ENCODE measurements around the gene AGBL3.

The AGBL3 gene

GRCh38 chr7:134985894-134986362 lies 380 bp upstream of the AGBL3 start:
- H3K23ac ChIP-seq (ENCODE audit: low read length), result no peak overlapping the region
- H4K8ac ChIP-seq (ENCODE audit: low read depth, low read length), result peak overlapping the region; percentile 97
- no peak overlapping the region for H3K27ac ChIP-seq (ENCODE audit: low read depth, low read length)
- H3K79me2 ChIP-seq (ENCODE audit: control insufficient read depth, insufficient read depth, low read length, poor library complexity), result no peaks in the 10 kb centered on the region
- H3K4ac ChIP-seq (ENCODE audit: low read depth, low read length), result no peak overlapping the region
- peak overlapping the region; percentile 27 for H2AFZ ChIP-seq (ENCODE audit: insufficient read depth, low read length, poor library complexity)
- H2BK120ac ChIP-seq (ENCODE audit: insufficient read depth, low read length, poor library complexity), result no peak overlapping the region
- H3K4me3 ChIP-seq (ENCODE audit: low read depth, low read length), result peak overlapping the region; percentile 14
- peak overlapping the region; percentile 14 for H3K9ac ChIP-seq (ENCODE audit: low read length)
- H4K91ac ChIP-seq (ENCODE audit: low read depth, low read length), result peak overlapping the region; percentile 67
- no peak overlapping the region for H2AK5ac ChIP-seq (ENCODE audit: low read length)
- no peak overlapping the region for H3K18ac ChIP-seq (ENCODE audit: low read length)
- peak overlapping the region; percentile 92 for H4K12ac ChIP-seq (ENCODE audit: low read depth, low read length)
- peaks cover 6% of the 10 kb centered on the region for H3K79me1 ChIP-seq (ENCODE audit: low read length)
- no CpG with 5 or more reads among the region's 8 CpGs for WGBS (ENCODE audit: extremely low coverage, insufficient coverage, insufficient read length)
- no peaks in the 10 kb centered on the region for H3K4me1 ChIP-seq (ENCODE audit: control insufficient read depth in 1 of 2, insufficient read depth in 2 of 2, low read length in 2 of 2)
- no peak for DNase-seq
- H2BK12ac ChIP-seq (ENCODE audit: low read length), result no peak overlapping the region
- H3K36me3 ChIP-seq (ENCODE audit: control insufficient read depth in 1 of 2, insufficient read depth in 2 of 2, low read length in 2 of 2), result no peaks in the 10 kb centered on the region
- H2BK5ac ChIP-seq (ENCODE audit: low read depth, low read length, poor library complexity), result no peak overlapping the region
- no peaks in the 10 kb centered on the region for H3K9me3 ChIP-seq (ENCODE audit: insufficient read depth, low read depth, low read length)
- H3K4me2 ChIP-seq (ENCODE audit: low read length), result peak overlapping the region; percentile 78
- H3K14ac ChIP-seq (ENCODE audit: low read length), result no peak overlapping the region
- H3K27me3 ChIP-seq (ENCODE audit: insufficient read depth, low read length), result no peaks in the 10 kb centered on the region

- Histone ChIP-seq H3K9ac (ENCODE audit: low read length) (no peak overlapping the region), H2BK5ac (ENCODE audit: low read depth, low read length, poor library complexity) (no peak overlapping the region), H3K79me2 (ENCODE audit: control insufficient read depth, insufficient read depth, low read length, poor library complexity) (no peaks in the 10 kb centered on the region), H3K14ac (ENCODE audit: low read length) (no peak overlapping the region), H4K8ac (ENCODE audit: low read depth, low read length) (no peak overlapping the region), H3K27ac (ENCODE audit: low read depth, low read length) (no peak overlapping the region), H4K12ac (ENCODE audit: low read depth, low read length) (no peak overlapping the region), H3K36me3 (ENCODE audit: control insufficient read depth in 1 of 2, insufficient read depth in 2 of 2, low read length in 2 of 2) (no peaks in the 10 kb centered on the region), H4K91ac (ENCODE audit: low read depth, low read length) (no peak overlapping the region), H3K4ac (ENCODE audit: low read depth, low read length) (no peak overlapping the region), H3K9me3 (ENCODE audit: insufficient read depth, low read depth, low read length) (no peaks in the 10 kb centered on the region), H3K23ac (ENCODE audit: low read length) (no peak overlapping the region), H2BK12ac (ENCODE audit: low read length) (no peak overlapping the region), H3K4me2 (ENCODE audit: low read length) (no peak overlapping the region), H2BK120ac (ENCODE audit: insufficient read depth, low read length, poor library complexity) (no peak overlapping the region), H3K4me3 (ENCODE audit: low read depth, low read length) (no peak overlapping the region), H2AFZ (ENCODE audit: insufficient read depth, low read length, poor library complexity) (no peak overlapping the region), H3K4me1 (ENCODE audit: control insufficient read depth in 1 of 2, insufficient read depth in 2 of 2, low read length in 2 of 2) (no peaks in the 10 kb centered on the region), H3K18ac (ENCODE audit: low read length) (no peak overlapping the region), H3K79me1 (ENCODE audit: low read length) (peaks cover 6% of the 10 kb centered on the region), H2AK5ac (ENCODE audit: low read length) (no peak overlapping the region), H3K27me3 (ENCODE audit: insufficient read depth, low read length) (no peaks in the 10 kb centered on the region)
- DNase-seq, result no peak
- no CpG with 5 or more reads among the region's 5 CpGs for WGBS (ENCODE audit: extremely low coverage, insufficient coverage, insufficient read length)
These were observed 1.9 kb downstream of the AGBL3 start for GRCh38 chr7:134988161-134988560.

GRCh38 chr7:134991469-134992339 lies 5.4 kb downstream of the AGBL3 start:
- Histone ChIP-seq H3K9me3 (ENCODE audit: insufficient read depth, low read depth, low read length) (no peaks in the 10 kb centered on the region), H2AK5ac (ENCODE audit: low read length) (no peak overlapping the region), H4K91ac (ENCODE audit: low read depth, low read length) (no peak overlapping the region), H3K9ac (ENCODE audit: low read length) (no peak overlapping the region), H2BK120ac (ENCODE audit: insufficient read depth, low read length, poor library complexity) (no peak overlapping the region), H3K27ac (ENCODE audit: low read depth, low read length) (no peak overlapping the region), H3K27me3 (ENCODE audit: insufficient read depth, low read length) (no peaks in the 10 kb centered on the region), H2BK5ac (ENCODE audit: low read depth, low read length, poor library complexity) (no peak overlapping the region), H3K18ac (ENCODE audit: low read length) (no peak overlapping the region), H3K4me2 (ENCODE audit: low read length) (no peak overlapping the region), H3K36me3 (ENCODE audit: control insufficient read depth in 1 of 2, insufficient read depth in 2 of 2, low read length in 2 of 2) (peaks cover 0 to 4% of the 10 kb centered on the region in 2 experiments), H3K4ac (ENCODE audit: low read depth, low read length) (no peak overlapping the region), H3K79me2 (ENCODE audit: control insufficient read depth, insufficient read depth, low read length, poor library complexity) (no peaks in the 10 kb centered on the region), H3K14ac (ENCODE audit: low read length) (no peak overlapping the region), H2AFZ (ENCODE audit: insufficient read depth, low read length, poor library complexity) (no peak overlapping the region), H2BK12ac (ENCODE audit: low read length) (no peak overlapping the region), H4K12ac (ENCODE audit: low read depth, low read length) (no peak overlapping the region), H4K8ac (ENCODE audit: low read depth, low read length) (no peak overlapping the region), H3K4me1 (ENCODE audit: control insufficient read depth in 1 of 2, insufficient read depth in 2 of 2, low read length in 2 of 2) (no peaks in the 10 kb centered on the region), H3K4me3 (ENCODE audit: low read depth, low read length) (no peak overlapping the region), H3K23ac (ENCODE audit: low read length) (no peak overlapping the region), H3K79me1 (ENCODE audit: low read length) (peaks cover 1% of the 10 kb centered on the region)
- no peak for DNase-seq
- no CpG with 5 or more reads among the region's 2 CpGs for WGBS (ENCODE audit: extremely low coverage, insufficient coverage, insufficient read length)

GRCh38 chr7:134992626-134993179 lies 6.4 kb downstream of the AGBL3 start:
- Histone ChIP-seq H3K9me3 (ENCODE audit: insufficient read depth, low read depth, low read length) (no peaks in the 10 kb centered on the region), H3K27ac (ENCODE audit: low read depth, low read length) (no peak overlapping the region), H3K14ac (ENCODE audit: low read length) (no peak overlapping the region), H3K4me1 (ENCODE audit: control insufficient read depth in 1 of 2, insufficient read depth in 2 of 2, low read length in 2 of 2) (no peaks in the 10 kb centered on the region), H2BK120ac (ENCODE audit: insufficient read depth, low read length, poor library complexity) (no peak overlapping the region), H3K9ac (ENCODE audit: low read length) (no peak overlapping the region), H3K27me3 (ENCODE audit: insufficient read depth, low read length) (no peaks in the 10 kb centered on the region), H3K18ac (ENCODE audit: low read length) (no peak overlapping the region), H3K4me3 (ENCODE audit: low read depth, low read length) (no peak overlapping the region), H2AFZ (ENCODE audit: insufficient read depth, low read length, poor library complexity) (no peak overlapping the region), H3K36me3 (ENCODE audit: control insufficient read depth in 1 of 2, insufficient read depth in 2 of 2, low read length in 2 of 2) (peaks cover 0 to 6% of the 10 kb centered on the region in 2 experiments), H3K23ac (ENCODE audit: low read length) (no peak overlapping the region), H3K79me1 (ENCODE audit: low read length) (no peaks in the 10 kb centered on the region), H2AK5ac (ENCODE audit: low read length) (no peak overlapping the region), H3K4ac (ENCODE audit: low read depth, low read length) (no peak overlapping the region), H2BK12ac (ENCODE audit: low read length) (no peak overlapping the region), H4K12ac (ENCODE audit: low read depth, low read length) (no peak overlapping the region), H3K79me2 (ENCODE audit: control insufficient read depth, insufficient read depth, low read length, poor library complexity) (no peaks in the 10 kb centered on the region), H2BK5ac (ENCODE audit: low read depth, low read length, poor library complexity) (no peak overlapping the region), H3K4me2 (ENCODE audit: low read length) (no peak overlapping the region), H4K91ac (ENCODE audit: low read depth, low read length) (no peak overlapping the region), H4K8ac (ENCODE audit: low read depth, low read length) (no peak overlapping the region)
- WGBS (ENCODE audit: extremely low coverage, insufficient coverage, insufficient read length), result no CpG with 5 or more reads among the region's 6 CpGs
- no peak for DNase-seq
